ENCODE results near the gene CRYBB3.
"Not testable (repeated sequence)": the region's sequence is repeated elsewhere in the genome, so short reads cannot be mapped to it uniquely, and the experiment has no call there.

CRYBB3 gene

GRCh38 chr22:25235547-25236290 is 36.1 kb downstream of the CRYBB3 start:
- H3K9me3 Mint-ChIP-seq, result no peaks in the 10 kb centered on the region
- H3K27me3 Mint-ChIP-seq, result peaks cover 56% of the 10 kb centered on the region
- no peak overlapping the region for H3K27ac Mint-ChIP-seq
- no peak overlapping the region for H3K4me3 Mint-ChIP-seq
- H3K36me3 Mint-ChIP-seq (ENCODE audit: low read depth), result no peaks in the 10 kb centered on the region
- DNase-seq, result peak; percentile 79
- peaks cover 4% of the 10 kb centered on the region for H3K4me1 Mint-ChIP-seq (ENCODE audit: low read depth)

DNA sequence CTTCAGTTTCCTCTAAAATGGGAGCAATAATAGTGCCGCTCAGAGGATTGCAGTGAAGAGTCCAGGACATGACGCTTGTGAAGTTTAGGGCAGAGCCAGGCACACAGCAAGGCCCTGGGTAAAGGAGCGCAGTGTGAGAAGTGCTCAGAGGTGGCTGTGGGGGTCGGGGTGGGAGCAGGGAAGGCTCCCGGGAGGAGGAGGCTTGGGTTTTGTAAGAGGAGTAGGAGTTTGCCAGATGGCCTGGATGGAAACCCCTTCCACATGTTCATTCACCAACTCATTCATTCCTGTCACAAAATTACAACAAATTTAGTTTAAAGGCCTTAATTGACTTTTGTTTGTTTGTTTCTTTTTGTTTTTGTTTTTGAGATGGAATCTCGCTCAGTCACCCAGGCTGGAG is 36.8 kb downstream of the CRYBB3 start:
- H3K4me1 Mint-ChIP-seq (ENCODE audit: low read depth), result peaks cover 4% of the 10 kb centered on the region
- no peak overlapping the region for H3K27ac Mint-ChIP-seq
- no peaks in the 10 kb centered on the region for H3K36me3 Mint-ChIP-seq (ENCODE audit: low read depth)
- H3K27me3 Mint-ChIP-seq, result peaks cover 61% of the 10 kb centered on the region
- H3K4me3 Mint-ChIP-seq, result no peak overlapping the region
- H3K9me3 Mint-ChIP-seq, result no peaks in the 10 kb centered on the region
- no peak for DNase-seq

GRCh38 chr22:25237503-25237902 is 37.8 kb downstream of the CRYBB3 start:
- H3K4me1 Mint-ChIP-seq (ENCODE audit: low read depth), result peaks cover 4% of the 10 kb centered on the region
- no peak for DNase-seq
- H3K4me3 Mint-ChIP-seq, result no peak overlapping the region
- peaks cover 51% of the 10 kb centered on the region for H3K27me3 Mint-ChIP-seq
- no peaks in the 10 kb centered on the region for H3K36me3 Mint-ChIP-seq (ENCODE audit: low read depth)
- no peaks in the 10 kb centered on the region for H3K9me3 Mint-ChIP-seq
- no peak overlapping the region for H3K27ac Mint-ChIP-seq

GRCh38 chr22:25238058-25238457 is 38.4 kb downstream of the CRYBB3 start:
- peaks cover 50% of the 10 kb centered on the region for H3K27me3 Mint-ChIP-seq
- H3K27ac Mint-ChIP-seq; H3K36me3 Mint-ChIP-seq (ENCODE audit: low read depth); H3K9me3 Mint-ChIP-seq; H3K4me3 Mint-ChIP-seq; H3K4me1 Mint-ChIP-seq (ENCODE audit: low read depth); DNase-seq: not testable (repeated sequence)

DNA sequence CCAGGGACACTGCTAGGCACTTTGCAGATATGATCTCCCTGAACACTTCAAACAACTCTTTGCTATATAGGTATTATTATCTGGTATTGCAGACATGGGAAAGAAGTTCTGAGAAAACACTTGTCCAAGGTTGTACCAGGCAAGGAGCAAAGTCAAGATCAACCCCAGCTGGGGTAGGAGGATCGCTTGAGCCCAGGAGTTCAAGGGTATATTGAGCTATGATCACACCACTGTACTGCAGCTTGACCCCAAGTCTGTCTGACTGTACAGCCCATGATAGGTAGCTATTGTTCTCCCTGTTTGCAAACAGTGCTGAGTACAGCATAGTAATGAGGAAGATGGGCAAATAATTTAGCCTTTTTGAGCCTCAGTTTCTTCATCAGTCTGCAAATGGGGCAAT is 55.5 kb downstream of the CRYBB3 start:
- H3K27me3 Mint-ChIP-seq; DNase-seq; H3K9me3 Mint-ChIP-seq; H3K27ac Mint-ChIP-seq; H3K4me3 Mint-ChIP-seq; H3K36me3 Mint-ChIP-seq (ENCODE audit: low read depth); H3K4me1 Mint-ChIP-seq (ENCODE audit: low read depth): not testable (repeated sequence)
